ENCODE data around the gene LIPT2.

GRCh38 chr11:74473382-74474173 is 19.9 kb downstream of the LIPT2 start:
- no peak for TF ChIP-seq CTCF (IDR thresholded peaks at IDR 0.05)
- no peak for TF ChIP-seq POLR2A (IDR thresholded peaks at IDR 0.05)
- TF ChIP-seq POLR2AphosphoS5 (IDR thresholded peaks at IDR 0.05) = no peak
